Neutrophil (primary cell): ENCODE data around the gene PTCRA.

Experiments
- H3K27ac ChIP-seq: fragments of 200-600 bp; sonication (generic); 2 replicates; pipeline ENCODE4 v1.5.1; 2016; ENCODE audit warnings: mild to moderate bottlenecking, moderate library complexity
- H3K27me3 ChIP-seq: fragments of 200-600 bp; sonication (generic); 2 replicates; pipeline ENCODE4 v1.6.0; 2016; ENCODE audit warnings: mild to moderate bottlenecking
- H3K36me3 ChIP-seq: fragments of 200-600 bp; sonication (generic); 2 replicates; pipeline ENCODE4 v1.5.1; 2017
- H3K4me1 ChIP-seq, 2 experiments: fragments of 200-600 bp in 1 of 2; sonication (generic) in 1 of 2; 1 replicate in 1 of 2; 2 replicates in 1 of 2; pipeline versions ENCODE4 v1.5.1 to v1.6.1; 2013 to 2016; ENCODE audit warnings: low read depth in 1 of 2, low read length in 1 of 2, mild to moderate bottlenecking in 1 of 2, moderate library complexity in 1 of 2; ENCODE audit not compliant: control insufficient read depth in 1 of 2, insufficient read depth in 1 of 2
- H3K4me3 ChIP-seq, 2 experiments: fragments of 200-600 bp in 1 of 2; sonication (generic) in 1 of 2; 1 replicate in 1 of 2; 2 replicates in 1 of 2; pipeline ENCODE4 v1.5.1; 2013 to 2016; ENCODE audit warnings: low read depth in 1 of 2, low read length in 1 of 2, mild to moderate bottlenecking in 1 of 2, moderate library complexity in 1 of 2
- H3K9me3 ChIP-seq: fragments of 200-600 bp; sonication (generic); 2 replicates; pipeline ENCODE4 v1.5.1; 2016
- TF ChIP-seq, protein P1 (sequence below): fragments of 200-600 bp; sonication (generic); IDR thresholded peaks from 2 replicates; pipeline ENCODE4 v1.5.1; 2016; ENCODE audit warnings: antibody characterized with exemption

PTCRA gene

GRCh38 chr6:42935322-42935721 is 19.5 kb downstream of the PTCRA start:
- TF ChIP-seq, protein P1, sequence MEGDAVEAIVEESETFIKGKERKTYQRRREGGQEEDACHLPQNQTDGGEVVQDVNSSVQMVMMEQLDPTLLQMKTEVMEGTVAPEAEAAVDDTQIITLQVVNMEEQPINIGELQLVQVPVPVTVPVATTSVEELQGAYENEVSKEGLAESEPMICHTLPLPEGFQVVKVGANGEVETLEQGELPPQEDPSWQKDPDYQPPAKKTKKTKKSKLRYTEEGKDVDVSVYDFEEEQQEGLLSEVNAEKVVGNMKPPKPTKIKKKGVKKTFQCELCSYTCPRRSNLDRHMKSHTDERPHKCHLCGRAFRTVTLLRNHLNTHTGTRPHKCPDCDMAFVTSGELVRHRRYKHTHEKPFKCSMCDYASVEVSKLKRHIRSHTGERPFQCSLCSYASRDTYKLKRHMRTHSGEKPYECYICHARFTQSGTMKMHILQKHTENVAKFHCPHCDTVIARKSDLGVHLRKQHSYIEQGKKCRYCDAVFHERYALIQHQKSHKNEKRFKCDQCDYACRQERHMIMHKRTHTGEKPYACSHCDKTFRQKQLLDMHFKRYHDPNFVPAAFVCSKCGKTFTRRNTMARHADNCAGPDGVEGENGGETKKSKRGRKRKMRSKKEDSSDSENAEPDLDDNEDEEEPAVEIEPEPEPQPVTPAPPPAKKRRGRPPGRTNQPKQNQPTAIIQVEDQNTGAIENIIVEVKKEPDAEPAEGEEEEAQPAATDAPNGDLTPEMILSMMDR: no peak
- Histone ChIP-seq H3K36me3 (peaks cover 67% of the 10 kb centered on the region), H3K27ac (peak overlapping the region; percentile 100), H3K9me3 (no peaks in the 10 kb centered on the region), H3K4me3 (peak overlapping the region in 1 of 2 experiments; percentile 100), H3K4me1 (peaks cover 53 to 57% of the 10 kb centered on the region in 2 experiments), H3K27me3 (no peaks in the 10 kb centered on the region)

DNA sequence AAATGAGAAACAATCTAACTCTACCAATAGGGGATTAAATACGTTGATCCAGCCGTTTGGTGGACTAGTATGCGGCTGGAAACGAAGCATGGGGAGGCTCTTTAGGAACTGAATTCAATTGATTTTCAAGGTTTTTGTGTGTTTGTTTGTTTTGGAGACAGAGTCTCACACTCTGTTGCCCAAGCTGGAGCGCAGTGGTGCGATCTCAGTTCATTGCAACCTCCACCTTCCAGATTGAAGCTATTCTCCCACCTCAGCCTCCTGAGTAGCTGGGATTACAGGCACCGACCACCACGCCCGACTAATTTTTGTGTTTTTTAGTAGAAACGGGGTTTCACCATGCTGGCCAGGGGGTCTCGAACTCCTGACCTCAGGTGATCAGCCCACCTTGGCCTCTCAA is 20.5 kb downstream of the PTCRA start:
- peak overlapping the region; percentile 100 for H3K27ac ChIP-seq
- no peaks in the 10 kb centered on the region for H3K27me3 ChIP-seq
- no peak overlapping the region for H3K4me3 ChIP-seq
- peaks cover 43 to 46% of the 10 kb centered on the region in 2 experiments for H3K4me1 ChIP-seq
- TF ChIP-seq, protein P1: no peak
- H3K36me3 ChIP-seq: peaks cover 76% of the 10 kb centered on the region
- H3K9me3 ChIP-seq: no peaks in the 10 kb centered on the region

DNA sequence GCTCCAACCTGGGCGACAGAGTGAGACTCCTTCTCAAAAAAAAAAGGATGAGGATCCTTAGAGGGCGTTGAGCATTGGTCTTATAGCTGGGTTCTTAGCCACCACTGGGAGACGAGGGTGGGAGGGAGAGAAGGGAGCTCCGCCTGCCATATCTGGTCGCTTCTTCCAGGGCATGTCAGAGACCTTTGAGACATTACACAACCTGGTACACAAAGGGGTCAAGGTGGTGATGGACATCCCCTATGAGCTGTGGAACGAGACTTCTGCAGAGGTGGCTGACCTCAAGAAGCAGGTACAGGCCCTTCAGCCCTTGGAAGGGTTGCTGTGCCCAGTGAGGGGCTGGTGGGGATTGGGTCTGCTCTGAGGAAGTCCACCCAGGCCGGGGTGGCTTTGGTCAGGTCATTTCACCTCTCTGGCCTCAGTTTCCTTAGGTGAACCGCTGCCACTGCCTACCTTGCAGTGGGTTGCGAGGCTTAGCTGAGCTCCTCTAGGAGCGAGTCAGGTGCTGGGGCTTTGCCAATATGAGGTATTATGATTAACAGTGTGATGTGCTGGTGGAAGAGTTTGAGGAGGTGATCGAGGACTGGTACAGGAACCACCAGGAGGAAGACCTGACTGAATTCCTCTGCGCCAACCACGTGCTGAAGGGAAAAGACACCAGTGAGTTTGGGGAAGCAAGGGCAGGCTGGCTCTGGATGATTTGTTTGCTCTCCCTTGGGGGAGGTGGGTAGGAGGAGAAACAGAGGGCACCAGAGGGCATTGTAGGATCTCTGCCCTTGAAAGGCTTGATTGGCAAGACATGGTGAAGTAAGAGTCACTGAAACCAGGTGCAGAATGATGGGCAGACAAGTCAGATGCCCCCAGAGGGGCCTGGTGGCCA is 21.9 kb downstream of the PTCRA start:
- Histone ChIP-seq H3K4me1 (peaks cover 29 to 32% of the 10 kb centered on the region in 2 experiments), H3K36me3 (peaks cover 83% of the 10 kb centered on the region), H3K27me3 (no peaks in the 10 kb centered on the region), H3K27ac (peak overlapping the region; percentile 56), H3K4me3 (no peak overlapping the region), H3K9me3 (no peaks in the 10 kb centered on the region)
- TF ChIP-seq, protein P1: no peak

- Histone ChIP-seq H3K9me3 (no peaks in the 10 kb centered on the region), H3K27me3 (no peaks in the 10 kb centered on the region), H3K27ac (peak overlapping the region; percentile 56), H3K36me3 (peaks cover 89% of the 10 kb centered on the region), H3K4me3 (no peak overlapping the region), H3K4me1 (peaks cover 23 to 26% of the 10 kb centered on the region in 2 experiments)
- TF ChIP-seq, protein P1: no peak
Observed at GRCh38 chr6:42938428-42938796, 22.6 kb downstream of the PTCRA start.

GRCh38 chr6:42938987-42939809 is 23.3 kb downstream of the PTCRA start:
- Histone ChIP-seq H3K27ac (peak overlapping the region; percentile 56), H3K36me3 (peaks cover 96% of the 10 kb centered on the region)

More at GRCh38 chr6:42938987-42939809, 23.3 kb downstream of the PTCRA start:
- Histone ChIP-seq H3K4me1 (peaks cover 15 to 18% of the 10 kb centered on the region in 2 experiments), H3K27me3 (no peaks in the 10 kb centered on the region), H3K4me3 (no peak overlapping the region), H3K9me3 (no peaks in the 10 kb centered on the region)
- TF ChIP-seq, protein P1: no peak
